Naive B cell (primary cell): ENCODE data around the gene FBXO21. TPM values are rescaled to one million over a fixed set of nuclear protein-coding genes. Genes with fewer than 3 reads are reported as not detected.
"Not testable (repeated sequence)": the region's sequence is repeated elsewhere in the genome, so short reads cannot be mapped to it uniquely, and the experiment has no call there.

Source experiments
- ATAC-seq, 2 donors: fragments of 150-1000 bp; cut with Tn5 transposase; 2 replicates each; pipeline ENCODE4 v1.10.0; 2021; ENCODE audit warnings: low read depth in 2 of 2, mild to moderate bottlenecking in 2 of 2, moderate library complexity in 2 of 2
- DNase-seq: peaks from one replicate; pipeline ENCODE4 v3.0.0; 2022
- H3K27ac Mint-ChIP-seq, 6 donors: one replicate each; pipeline ENCODE4 v1.8.0; 2020 to 2022; ENCODE audit warnings: mild to moderate bottlenecking in 6 of 6, mixed read lengths in 6 of 6, moderate library complexity in 5 of 6, inconsistent platforms in 2 of 6
- H3K27me3 Mint-ChIP-seq, 3 donors: one replicate each; pipeline ENCODE4 v1.8.0; 2021 to 2022; ENCODE audit warnings: mixed read lengths in 3 of 3, mild to moderate bottlenecking in 1 of 3
- H3K36me3 Mint-ChIP-seq, 2 donors: one replicate each; pipeline ENCODE4 v1.8.0; 2020 to 2022; ENCODE audit warnings: mixed read lengths in 2 of 2, inconsistent platforms in 1 of 2, mild to moderate bottlenecking in 1 of 2
- H3K4me1 Mint-ChIP-seq, 3 donors: one replicate each; pipeline ENCODE4 v1.8.0; 2020 to 2022; ENCODE audit warnings: mixed read lengths in 3 of 3, inconsistent platforms in 1 of 3, mild to moderate bottlenecking in 1 of 3, moderate library complexity in 1 of 3
- H3K4me3 Mint-ChIP-seq, 8 donors: one replicate each; pipeline ENCODE4 v1.8.0; 2020 to 2022; ENCODE audit warnings: mild to moderate bottlenecking in 8 of 8, mixed read lengths in 8 of 8, moderate library complexity in 8 of 8, inconsistent platforms in 2 of 8
- H3K9me3 Mint-ChIP-seq, 7 donors: one replicate each; pipeline ENCODE4 v1.8.0; 2020 to 2022; ENCODE audit warnings: mixed read lengths in 7 of 7, mild to moderate bottlenecking in 5 of 7, inconsistent platforms in 2 of 7, moderate library complexity in 1 of 7
- polyA plus RNA-seq, 6 donors: library from polyadenylated mRNA; unstranded; fragments of 300-500 nt; fragmentation: Illumina TruSeq; gene quantifications; one replicate each; pipeline ENCODE4 v1.2.3, GENCODE V29; 2021; ENCODE audit warnings: low read depth in 6 of 6

Gene FBXO21, protein sequence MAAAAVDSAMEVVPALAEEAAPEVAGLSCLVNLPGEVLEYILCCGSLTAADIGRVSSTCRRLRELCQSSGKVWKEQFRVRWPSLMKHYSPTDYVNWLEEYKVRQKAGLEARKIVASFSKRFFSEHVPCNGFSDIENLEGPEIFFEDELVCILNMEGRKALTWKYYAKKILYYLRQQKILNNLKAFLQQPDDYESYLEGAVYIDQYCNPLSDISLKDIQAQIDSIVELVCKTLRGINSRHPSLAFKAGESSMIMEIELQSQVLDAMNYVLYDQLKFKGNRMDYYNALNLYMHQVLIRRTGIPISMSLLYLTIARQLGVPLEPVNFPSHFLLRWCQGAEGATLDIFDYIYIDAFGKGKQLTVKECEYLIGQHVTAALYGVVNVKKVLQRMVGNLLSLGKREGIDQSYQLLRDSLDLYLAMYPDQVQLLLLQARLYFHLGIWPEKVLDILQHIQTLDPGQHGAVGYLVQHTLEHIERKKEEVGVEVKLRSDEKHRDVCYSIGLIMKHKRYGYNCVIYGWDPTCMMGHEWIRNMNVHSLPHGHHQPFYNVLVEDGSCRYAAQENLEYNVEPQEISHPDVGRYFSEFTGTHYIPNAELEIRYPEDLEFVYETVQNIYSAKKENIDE
- 10 to 100 TPM; 46.0 to 61.5 (median 49.6) TPM for polyA plus RNA-seq

DNA sequence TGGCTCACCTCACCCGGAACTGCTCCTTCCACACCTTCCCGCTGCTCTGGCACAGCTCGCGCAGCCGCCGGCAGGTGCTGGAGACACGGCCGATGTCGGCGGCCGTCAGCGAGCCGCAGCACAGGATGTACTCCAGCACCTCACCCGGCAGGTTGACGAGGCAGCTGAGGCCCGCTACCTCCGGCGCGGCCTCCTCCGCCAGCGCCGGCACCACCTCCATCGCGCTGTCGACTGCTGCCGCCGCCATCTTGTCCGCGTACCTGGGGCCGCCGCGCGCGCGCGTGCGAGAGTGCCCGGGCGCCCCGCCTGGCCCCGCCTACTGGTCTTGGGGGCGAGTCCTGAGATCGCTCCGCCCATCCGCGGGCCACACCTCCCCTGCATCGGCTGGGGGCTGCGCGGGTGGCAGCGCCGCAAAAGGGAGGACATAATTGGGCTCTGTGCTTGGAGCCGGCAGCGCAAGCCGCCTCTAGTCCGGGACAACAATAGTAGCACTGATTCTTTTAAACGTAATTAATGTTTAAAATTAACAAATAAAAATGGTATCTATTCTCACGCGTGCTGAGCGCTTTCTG is at the start of gene FBXO21:
Gene FBXO21, minus strand, starts transcription at position 261 of the 572 bp plus-strand sequence. Its CDS starts 14 bp downstream, at position 247.
- peaks cover 15 to 21% (median 18%) of the 10 kb centered on the region in 3 donors for H3K4me1 Mint-ChIP-seq

DNA sequence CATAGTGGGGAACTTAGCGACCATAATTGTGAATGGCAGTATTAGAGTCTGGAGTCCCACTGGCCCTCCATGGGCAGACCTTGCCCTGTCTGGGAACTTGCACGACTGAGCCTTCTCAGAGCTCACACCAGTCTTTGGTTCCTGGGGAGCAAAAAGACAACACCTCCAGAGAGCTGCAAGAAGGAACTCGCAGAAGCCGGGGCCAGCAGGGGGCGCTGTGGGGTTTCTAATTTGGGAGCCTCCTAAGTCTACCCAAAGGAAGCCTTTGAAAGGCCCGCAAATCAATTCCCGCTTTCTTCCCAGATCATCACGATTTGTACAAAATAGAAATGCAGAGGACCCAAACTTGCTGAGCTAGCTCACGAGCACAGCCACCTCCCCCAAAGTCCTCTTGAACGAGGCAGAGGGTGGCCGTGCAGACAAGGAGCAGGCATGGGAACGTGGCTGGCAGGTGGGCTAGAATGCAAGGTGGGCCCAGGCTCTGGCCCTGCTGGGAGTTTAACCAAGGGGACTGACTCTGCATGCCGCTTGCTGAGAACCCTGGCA is 46.3 kb upstream of the FBXO21 start:
- no peaks in the 10 kb centered on the region for H3K4me1 Mint-ChIP-seq
- no peak overlapping the region for H3K27ac Mint-ChIP-seq
- H3K27me3 Mint-ChIP-seq = peaks cover 17 to 29% (median 20%) of the 10 kb centered on the region in 3 donors
- H3K9me3 Mint-ChIP-seq = no peaks in the 10 kb centered on the region
- DNase-seq (peak; percentile 10), ATAC-seq (no peak)
- H3K4me3 Mint-ChIP-seq = no peak overlapping the region
- no peaks in the 10 kb centered on the region for H3K36me3 Mint-ChIP-seq

More for the DNA sequence above, at the start of gene FBXO21:
- DNase-seq (peak; percentile 93), ATAC-seq (peak; percentile 79 to 86)
- Mint-ChIP-seq H3K27ac (peak within 1 kb of the TSS; percentile 78 to 95 (median 94)), H3K9me3 (peaks cover 0 to 6% (median 0%) of the 10 kb centered on the region in 7 donors), H3K36me3 (peaks cover 5 to 6% of the 10 kb centered on the region in 2 donors), H3K27me3 (peaks cover 4 to 9% (median 8%) of the 10 kb centered on the region in 3 donors), H3K4me3 (peak within 1 kb of the TSS; percentile 91 to 99 (median 96))

DNA sequence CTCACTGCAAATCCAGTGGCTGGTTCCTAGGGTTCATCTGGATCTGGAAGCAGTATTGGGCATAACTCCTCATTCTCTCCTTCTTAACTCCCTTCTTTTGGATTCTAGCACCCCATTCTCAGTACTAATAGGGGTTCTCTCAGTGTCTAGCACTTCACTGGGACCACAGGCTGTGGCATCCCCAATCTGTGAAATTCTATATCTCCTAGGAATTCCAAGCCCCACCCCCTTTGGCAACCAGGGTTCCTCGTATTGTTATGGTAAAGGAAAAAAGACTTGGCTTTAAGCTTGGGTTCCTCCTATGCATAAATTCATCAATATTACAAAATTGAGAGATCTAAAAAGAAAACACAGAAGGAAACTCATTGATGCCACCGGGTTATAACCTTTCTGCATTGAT is 45.0 kb upstream of the FBXO21 start:
- no peaks in the 10 kb centered on the region for H3K9me3 Mint-ChIP-seq
- DNase-seq (no peak), ATAC-seq (no peak)

DNA sequence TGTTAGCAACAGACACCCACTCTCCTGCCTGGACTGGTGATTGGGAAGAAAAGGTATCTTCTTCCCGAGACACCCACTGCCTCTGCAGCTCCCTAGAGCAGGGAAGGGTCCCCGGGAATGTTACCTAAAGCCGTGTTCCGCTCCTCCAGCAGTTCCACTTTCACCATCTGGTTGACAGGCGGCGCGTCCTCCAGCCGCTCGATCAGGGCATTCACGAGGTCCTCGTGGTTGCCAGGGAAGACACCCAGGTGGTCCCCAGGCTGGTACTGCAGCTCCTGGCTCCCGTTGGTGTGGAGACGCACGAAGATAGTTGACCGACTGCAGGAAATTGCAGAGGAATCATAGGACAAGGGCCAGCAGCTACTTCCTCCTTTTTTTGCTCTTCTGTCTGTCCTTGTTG is 44.2 kb upstream of the FBXO21 start:
- Mint-ChIP-seq H3K4me1 (no peaks in the 10 kb centered on the region), H3K27ac (no peak overlapping the region), H3K36me3 (no peaks in the 10 kb centered on the region)

More for the DNA sequence above, 45.0 kb upstream of the FBXO21 start:
- Mint-ChIP-seq H3K4me3 (no peak overlapping the region), H3K27ac (no peak overlapping the region), H3K27me3 (peaks cover 20 to 26% (median 24%) of the 10 kb centered on the region in 3 donors), H3K4me1 (no peaks in the 10 kb centered on the region), H3K36me3 (no peaks in the 10 kb centered on the region)

DNA sequence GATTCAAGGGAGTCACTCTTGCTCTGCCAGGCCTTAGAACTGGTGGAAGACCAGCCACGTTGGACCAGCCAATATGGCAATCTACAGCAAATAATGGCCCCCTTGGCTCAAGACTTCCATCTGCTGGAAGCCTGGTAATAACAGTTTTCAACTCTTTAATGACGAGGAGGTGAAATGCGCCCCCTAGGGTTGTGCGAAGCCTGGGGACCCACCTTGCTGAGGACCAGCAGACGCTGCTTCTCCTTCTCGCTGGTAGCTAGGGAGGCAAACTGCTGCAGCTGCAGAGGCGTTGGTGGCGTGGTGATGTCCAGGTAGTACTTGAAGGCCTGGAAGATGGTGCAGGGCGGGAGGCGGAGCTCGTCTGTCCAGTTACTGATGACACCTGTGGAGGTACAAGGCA is 41.5 kb upstream of the FBXO21 start:
- DNase-seq = no peak
- H3K36me3 Mint-ChIP-seq = no peaks in the 10 kb centered on the region
- peaks cover 33 to 48% (median 46%) of the 10 kb centered on the region in 3 donors for H3K27me3 Mint-ChIP-seq
- no peak for ATAC-seq
- no peak overlapping the region for H3K27ac Mint-ChIP-seq
- H3K9me3 Mint-ChIP-seq = no peaks in the 10 kb centered on the region
- no peak overlapping the region for H3K4me3 Mint-ChIP-seq
- no peaks in the 10 kb centered on the region for H3K4me1 Mint-ChIP-seq

More for the DNA sequence above, 44.2 kb upstream of the FBXO21 start:
- ATAC-seq (no peak), DNase-seq (no peak)
- Mint-ChIP-seq H3K4me3 (peak overlapping the region in 1 of 8 donors; percentile 29), H3K9me3 (no peaks in the 10 kb centered on the region), H3K27me3 (peaks cover 23 to 26% (median 23%) of the 10 kb centered on the region in 3 donors)

DNA sequence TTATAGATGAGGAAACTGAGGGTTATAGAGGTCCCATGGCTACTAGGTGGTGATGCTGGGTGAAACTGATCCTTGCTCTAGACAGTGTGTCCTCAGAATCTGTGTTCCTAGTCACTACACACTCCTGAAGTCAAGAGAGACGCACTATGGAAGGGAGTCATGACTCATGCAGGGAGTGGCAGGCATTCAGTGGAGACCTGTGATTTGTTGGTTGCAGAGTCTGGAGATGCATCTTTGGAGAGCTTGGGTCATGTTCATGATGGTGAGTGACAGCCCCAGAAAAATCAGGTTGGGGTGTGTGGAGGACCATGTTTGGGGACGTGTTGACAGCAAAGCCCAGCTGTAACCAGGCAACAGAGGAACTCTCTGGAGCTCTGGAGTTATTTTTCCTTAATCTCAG is 38.0 kb upstream of the FBXO21 start:
- no peaks in the 10 kb centered on the region for H3K36me3 Mint-ChIP-seq
- H3K27me3 Mint-ChIP-seq = peaks cover 19 to 51% (median 40%) of the 10 kb centered on the region in 3 donors
- H3K4me3 Mint-ChIP-seq = no peak overlapping the region
- DNase-seq (no peak), ATAC-seq (no peak)
- peak overlapping the region in 1 of 6 donors; percentile 48 for H3K27ac Mint-ChIP-seq
- H3K4me1 Mint-ChIP-seq = no peaks in the 10 kb centered on the region
- H3K9me3 Mint-ChIP-seq = no peaks in the 10 kb centered on the region

DNA sequence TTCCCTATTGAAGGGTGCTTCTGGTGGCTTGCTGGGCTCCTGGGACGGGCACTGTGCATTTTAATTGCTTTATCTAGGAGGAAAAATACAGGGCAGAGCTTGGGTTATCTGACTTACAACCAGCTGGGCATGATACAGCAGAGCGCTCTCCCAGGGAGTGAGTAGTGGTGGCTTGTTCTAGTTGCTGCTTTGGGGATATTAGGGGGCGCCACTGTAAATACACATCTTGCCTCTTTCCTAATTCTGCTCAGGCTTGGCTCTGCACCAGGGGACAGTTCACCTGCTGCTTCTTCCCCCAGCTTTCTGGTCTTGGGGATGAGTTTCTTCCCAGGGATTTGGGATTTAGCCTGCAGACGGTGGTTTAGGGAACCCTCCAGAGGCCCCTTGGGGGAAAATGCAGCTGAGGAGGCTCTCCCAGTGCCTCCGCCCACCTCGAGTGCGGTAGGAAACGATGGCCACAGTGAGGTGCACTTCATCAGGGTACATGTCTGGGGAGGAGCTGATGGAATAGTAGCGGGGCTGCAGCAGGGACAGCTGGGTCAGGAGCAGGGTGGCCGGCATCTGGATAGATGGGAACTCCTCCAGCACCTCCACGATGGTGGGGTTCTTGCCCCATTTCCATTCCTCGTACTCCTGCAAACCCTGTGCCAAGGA is 36.9 kb upstream of the FBXO21 start:
- Mint-ChIP-seq H3K9me3 (peaks cover 0 to 3% (median 0%) of the 10 kb centered on the region in 7 donors), H3K27me3 (peaks cover 15 to 50% (median 35%) of the 10 kb centered on the region in 3 donors), H3K4me1 (no peaks in the 10 kb centered on the region), H3K4me3 (no peak overlapping the region), H3K27ac (peak overlapping the region in 1 of 6 donors; percentile 34), H3K36me3 (no peaks in the 10 kb centered on the region)
- no peak for DNase-seq
- no peak for ATAC-seq

DNA sequence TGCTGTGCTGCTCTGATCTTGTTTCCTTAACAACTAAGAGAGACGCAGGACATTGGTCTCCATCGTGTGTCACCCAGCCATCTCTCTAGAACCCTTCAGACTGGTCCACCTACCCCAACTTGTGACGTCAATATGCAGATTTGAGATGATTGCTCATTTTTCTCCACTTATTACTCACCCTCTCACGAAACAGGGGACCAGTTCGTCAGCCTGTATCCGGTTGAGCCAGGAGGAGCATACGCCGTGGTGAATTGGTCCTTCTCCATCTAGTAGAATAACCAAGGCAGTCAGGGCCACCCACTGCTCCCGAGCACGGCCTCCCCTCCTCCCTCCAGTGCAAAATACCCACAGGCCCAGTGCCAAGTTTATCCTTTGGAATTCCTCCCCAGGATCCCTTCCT is 36.2 kb upstream of the FBXO21 start:
- no peak for ATAC-seq
- DNase-seq = no peak
- Mint-ChIP-seq H3K9me3 (peaks cover 0 to 4% (median 0%) of the 10 kb centered on the region in 7 donors), H3K27ac (no peak overlapping the region), H3K4me1 (no peaks in the 10 kb centered on the region), H3K36me3 (no peaks in the 10 kb centered on the region), H3K4me3 (no peak overlapping the region), H3K27me3 (peaks cover 10 to 45% (median 35%) of the 10 kb centered on the region in 3 donors)

DNA sequence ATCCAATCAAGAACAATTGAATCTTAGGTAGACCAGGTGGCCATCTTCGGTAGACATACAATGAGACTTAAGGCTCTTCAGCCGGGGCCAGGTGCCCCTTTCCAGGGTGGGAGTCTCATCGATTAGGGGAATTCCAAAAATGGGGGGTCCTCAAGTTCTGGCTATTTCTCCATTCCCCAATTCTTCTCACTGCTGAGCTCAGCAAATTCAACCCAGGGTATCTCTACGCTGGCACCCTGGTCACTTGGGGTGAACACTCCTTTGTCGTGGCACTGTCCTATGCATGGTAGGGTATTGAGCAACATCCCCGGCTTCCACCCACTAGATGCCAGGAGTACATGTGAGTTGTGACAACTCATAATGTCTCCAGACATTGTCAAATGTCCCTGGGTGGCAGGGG is 34.9 kb upstream of the FBXO21 start:
- no peak overlapping the region for H3K27ac Mint-ChIP-seq
- H3K36me3 Mint-ChIP-seq = no peaks in the 10 kb centered on the region
- ATAC-seq (no peak), DNase-seq (no peak)
- H3K4me1 Mint-ChIP-seq = no peaks in the 10 kb centered on the region
- peaks cover 10 to 39% (median 39%) of the 10 kb centered on the region in 3 donors for H3K27me3 Mint-ChIP-seq
- H3K9me3 Mint-ChIP-seq = peaks cover 0 to 4% (median 0%) of the 10 kb centered on the region in 7 donors
- peak overlapping the region in 1 of 8 donors; percentile 60 for H3K4me3 Mint-ChIP-seq

DNA sequence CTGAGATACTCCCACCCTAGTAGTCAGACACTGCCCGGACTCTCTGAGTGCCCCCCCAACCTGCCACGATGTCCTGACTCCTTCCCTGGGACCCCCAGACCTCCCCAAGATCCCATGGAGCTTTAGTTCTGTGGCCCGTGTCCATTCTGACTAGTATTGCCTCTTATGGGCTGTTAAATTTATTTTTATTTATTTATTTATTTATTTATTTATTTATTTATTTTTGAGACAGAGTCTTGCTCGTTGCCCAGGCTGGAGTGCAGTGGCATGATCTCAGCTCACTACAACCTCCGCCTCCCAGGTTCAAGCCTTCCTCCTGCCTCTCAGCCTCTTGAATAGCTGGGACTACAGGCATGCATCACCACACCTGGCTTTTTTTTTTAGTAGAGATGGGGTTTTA is 30.7 kb upstream of the FBXO21 start:
- H3K27me3 Mint-ChIP-seq = peaks cover 4 to 29% (median 22%) of the 10 kb centered on the region in 3 donors
- H3K9me3 Mint-ChIP-seq, H3K27ac Mint-ChIP-seq, ATAC-seq, H3K4me1 Mint-ChIP-seq, DNase-seq, H3K4me3 Mint-ChIP-seq, H3K36me3 Mint-ChIP-seq: not testable (repeated sequence)

DNA sequence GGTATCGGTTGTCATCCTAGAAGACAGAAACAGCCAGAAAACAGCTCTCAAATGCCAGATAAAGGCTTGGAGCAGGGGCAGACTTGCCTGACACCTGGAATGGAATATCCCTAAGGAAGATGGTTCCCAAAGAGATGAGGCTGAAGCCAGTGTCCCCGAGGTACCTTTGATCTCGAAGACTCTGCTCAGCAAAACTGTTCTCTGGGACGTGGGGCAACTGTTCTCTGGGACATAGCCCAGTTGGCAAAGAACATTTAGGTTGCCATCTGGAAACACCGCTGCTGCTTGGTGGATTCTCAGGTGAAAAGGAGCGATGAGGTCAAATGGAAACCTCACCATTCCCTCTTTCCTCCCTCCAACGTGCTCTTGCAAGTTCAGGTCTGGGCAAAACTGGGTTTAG is 27.9 kb upstream of the FBXO21 start:
- no peaks in the 10 kb centered on the region for H3K4me1 Mint-ChIP-seq
- no peak for ATAC-seq
- H3K36me3 Mint-ChIP-seq = no peaks in the 10 kb centered on the region
- peaks cover 0 to 5% (median 0%) of the 10 kb centered on the region in 7 donors for H3K9me3 Mint-ChIP-seq
- no peak for DNase-seq
- H3K27ac Mint-ChIP-seq = no peak overlapping the region
- peaks cover 4 to 30% (median 21%) of the 10 kb centered on the region in 3 donors for H3K27me3 Mint-ChIP-seq
- H3K4me3 Mint-ChIP-seq = no peak overlapping the region

DNA sequence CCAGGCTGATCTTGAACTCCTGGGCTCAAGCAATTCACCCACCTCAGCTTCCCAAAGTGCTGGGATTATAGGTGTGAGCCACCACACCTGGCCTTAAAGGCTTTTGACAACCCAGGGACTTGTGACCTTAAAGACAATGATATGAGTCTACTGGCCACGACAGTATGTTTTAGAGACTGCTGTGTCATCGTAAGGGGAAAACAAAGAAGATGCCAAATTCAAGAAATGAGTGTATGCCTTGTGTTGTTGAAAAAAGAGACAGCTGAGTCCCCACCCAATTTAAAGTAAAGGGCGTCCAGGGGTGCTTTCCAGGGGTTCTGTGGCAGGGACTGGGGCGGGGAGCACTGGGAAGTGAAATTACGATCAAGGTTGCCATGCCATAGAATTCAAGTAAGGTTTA is 26.4 kb upstream of the FBXO21 start:
- no peaks in the 10 kb centered on the region for H3K4me1 Mint-ChIP-seq
- H3K4me3 Mint-ChIP-seq = no peak overlapping the region
- H3K27ac Mint-ChIP-seq = no peak overlapping the region
- ATAC-seq = no peak
- no peaks in the 10 kb centered on the region for H3K36me3 Mint-ChIP-seq
- H3K27me3 Mint-ChIP-seq = peaks cover 11 to 33% (median 24%) of the 10 kb centered on the region in 3 donors
- no peak for DNase-seq
- H3K9me3 Mint-ChIP-seq = peaks cover 0 to 3% (median 0%) of the 10 kb centered on the region in 7 donors

DNA sequence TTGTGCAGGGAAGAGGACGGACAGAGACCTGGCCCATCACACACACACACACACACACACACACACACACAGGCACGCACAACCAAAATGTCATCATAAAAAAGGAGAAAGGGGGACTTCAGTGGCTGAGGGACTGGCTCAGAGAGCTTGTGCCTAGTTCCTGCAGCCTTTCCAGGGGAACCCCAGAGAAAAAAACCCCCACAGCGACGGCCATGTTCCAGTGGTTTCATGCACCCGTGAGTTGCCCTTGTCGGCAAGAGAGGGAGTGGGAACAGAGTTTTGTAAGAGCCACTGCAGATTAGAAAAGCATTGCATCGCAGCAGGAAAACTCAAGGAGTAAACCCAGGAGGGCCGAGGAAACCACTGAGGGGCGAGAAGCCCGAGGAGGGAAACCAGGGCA is 24.5 kb upstream of the FBXO21 start:
- H3K27me3 Mint-ChIP-seq = peaks cover 10 to 34% (median 26%) of the 10 kb centered on the region in 3 donors
- H3K36me3 Mint-ChIP-seq = no peaks in the 10 kb centered on the region
- no peak for ATAC-seq

More for the DNA sequence above, 24.5 kb upstream of the FBXO21 start:
- DNase-seq = no peak
- Mint-ChIP-seq H3K9me3 (peaks cover 0 to 1% (median 0%) of the 10 kb centered on the region in 7 donors), H3K27ac (peak overlapping the region in 3 of 6 donors; percentile 16 to 65 (median 36)), H3K4me3 (no peak overlapping the region), H3K4me1 (no peaks in the 10 kb centered on the region)
